Astrocyte of the spinal cord (primary cell): Measurements from ENCODE around the gene FAF1.

Experiments
- DNase-seq: peaks from one replicate; pipeline ENCODE4 v3.0.0; 2011; ENCODE audit warnings: low read depth, low spot score
- H3K4me3 ChIP-seq: 2 replicates; pipeline ENCODE4 v1.5.1; 2011; ENCODE audit warnings: low read depth, mild to moderate bottlenecking, low read length, moderate library complexity
- in situ Hi-C: cut with HindIII; loops from 2 replicates; pipeline ENCODE4 v1.10.0; 2017; ENCODE audit warnings: low sequenced_read_pairs
- TF ChIP-seq, protein P1 (sequence below): IDR thresholded peaks from 2 replicates; pipeline ENCODE4 v1.5.1; 2012; ENCODE audit warnings: low read depth, mild to moderate bottlenecking, low read length, inconsistent platforms

The FAF1 gene

DNA sequence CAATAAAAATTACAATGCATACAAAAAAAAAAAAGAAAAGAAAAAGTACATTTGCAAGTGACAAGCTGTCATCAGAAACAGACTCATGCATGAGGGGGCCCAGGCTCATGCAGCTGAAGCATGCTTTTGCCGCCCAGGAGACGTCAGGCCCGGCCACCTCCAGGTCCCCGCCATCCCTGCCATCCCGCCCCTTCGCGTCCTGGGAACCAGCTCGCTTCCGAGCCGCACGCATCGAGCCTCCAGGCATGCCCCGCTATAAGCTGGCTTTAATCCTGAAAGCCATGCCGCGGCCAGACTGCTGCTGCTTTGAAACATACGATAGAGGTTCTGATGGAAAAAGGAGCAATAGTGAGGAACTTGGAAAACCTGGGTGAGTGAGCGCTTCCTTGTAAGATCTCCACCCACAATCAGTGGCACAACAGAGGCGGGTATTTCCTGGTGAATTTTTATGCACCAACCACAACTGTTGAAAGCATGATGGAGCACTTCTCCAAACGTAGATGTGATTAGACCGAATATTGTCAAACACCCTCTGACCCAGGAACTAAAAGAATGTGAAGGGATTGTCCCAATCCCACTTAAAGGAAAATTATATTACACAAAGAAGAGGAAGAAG is 113.7 kb downstream of the FAF1 start:
- TF ChIP-seq, protein P1, sequence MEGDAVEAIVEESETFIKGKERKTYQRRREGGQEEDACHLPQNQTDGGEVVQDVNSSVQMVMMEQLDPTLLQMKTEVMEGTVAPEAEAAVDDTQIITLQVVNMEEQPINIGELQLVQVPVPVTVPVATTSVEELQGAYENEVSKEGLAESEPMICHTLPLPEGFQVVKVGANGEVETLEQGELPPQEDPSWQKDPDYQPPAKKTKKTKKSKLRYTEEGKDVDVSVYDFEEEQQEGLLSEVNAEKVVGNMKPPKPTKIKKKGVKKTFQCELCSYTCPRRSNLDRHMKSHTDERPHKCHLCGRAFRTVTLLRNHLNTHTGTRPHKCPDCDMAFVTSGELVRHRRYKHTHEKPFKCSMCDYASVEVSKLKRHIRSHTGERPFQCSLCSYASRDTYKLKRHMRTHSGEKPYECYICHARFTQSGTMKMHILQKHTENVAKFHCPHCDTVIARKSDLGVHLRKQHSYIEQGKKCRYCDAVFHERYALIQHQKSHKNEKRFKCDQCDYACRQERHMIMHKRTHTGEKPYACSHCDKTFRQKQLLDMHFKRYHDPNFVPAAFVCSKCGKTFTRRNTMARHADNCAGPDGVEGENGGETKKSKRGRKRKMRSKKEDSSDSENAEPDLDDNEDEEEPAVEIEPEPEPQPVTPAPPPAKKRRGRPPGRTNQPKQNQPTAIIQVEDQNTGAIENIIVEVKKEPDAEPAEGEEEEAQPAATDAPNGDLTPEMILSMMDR = no peak
- in situ Hi-C loops = no loop called here
- no peak overlapping the region for H3K4me3 ChIP-seq
- no peak for DNase-seq

DNA sequence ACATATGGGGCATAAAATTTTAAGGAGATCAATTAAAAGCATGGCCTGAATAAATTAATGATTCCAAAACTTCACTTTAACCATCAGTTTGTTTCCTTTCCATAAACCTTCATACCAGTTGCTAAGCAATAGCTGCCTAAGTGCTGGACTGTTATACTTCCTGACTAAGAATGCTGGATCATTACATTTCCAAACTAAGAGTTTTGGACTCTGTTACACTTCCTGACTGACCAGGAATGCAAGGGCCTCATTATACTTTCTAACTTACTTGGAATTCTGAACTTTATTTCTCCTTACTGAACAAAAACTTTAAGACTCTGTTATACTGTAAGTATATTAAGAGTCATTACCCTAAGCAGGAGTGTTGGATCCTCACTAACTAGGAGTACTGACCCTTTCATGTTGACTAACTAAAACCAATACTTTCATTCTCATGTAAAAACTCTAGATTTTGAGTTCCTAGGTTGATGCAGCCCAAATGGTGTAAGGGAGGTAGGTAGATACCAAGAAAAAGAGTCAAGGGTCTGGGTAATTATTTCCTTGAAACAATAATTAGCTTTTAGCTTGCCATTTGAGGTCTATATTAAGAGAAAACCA is 118.2 kb downstream of the FAF1 start:
- peak; percentile 56 for DNase-seq
- in situ Hi-C loops = no loop called here
- TF ChIP-seq, protein P1 = no peak
- no peak overlapping the region for H3K4me3 ChIP-seq

DNA sequence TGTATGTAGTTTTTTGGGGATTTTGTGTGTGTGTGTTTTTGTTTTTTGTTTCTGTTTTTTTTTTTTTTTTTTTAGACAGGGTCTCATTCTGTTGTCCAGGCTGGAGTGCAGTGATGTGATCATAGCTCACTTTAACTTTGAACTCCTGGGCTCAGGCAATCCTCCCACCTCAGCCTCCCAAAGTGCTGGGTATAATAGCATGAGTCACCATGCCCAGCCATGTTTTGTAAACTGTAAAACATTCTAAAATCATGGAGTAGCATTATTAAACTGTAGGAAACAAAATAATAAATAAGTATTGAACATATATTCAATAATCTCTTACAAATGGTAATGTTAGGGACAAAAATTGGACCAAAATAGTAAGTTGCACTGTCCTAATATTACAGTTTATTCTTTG is 124.0 kb downstream of the FAF1 start:
- TF ChIP-seq, protein P1 = no peak
- DNase-seq = no peak
- in situ Hi-C loops = no loop called here

DNA sequence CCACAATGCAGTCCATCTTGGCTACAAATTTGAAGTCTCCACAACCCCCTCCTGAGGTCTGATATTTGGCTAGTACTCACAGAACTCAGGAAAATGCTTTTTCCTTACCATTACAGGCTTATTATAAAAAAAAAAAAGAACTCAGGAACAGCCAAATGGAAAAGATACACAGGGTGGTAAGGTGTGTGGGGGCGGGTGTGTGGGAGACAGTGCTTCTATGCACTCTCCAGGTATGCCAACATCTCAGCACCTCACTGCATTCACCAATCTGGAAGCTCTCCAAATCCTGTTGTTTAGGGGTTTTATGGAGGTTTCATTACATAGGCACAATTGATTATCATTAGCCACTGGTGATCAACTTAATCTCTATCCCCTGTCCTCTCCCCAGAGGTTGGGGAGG is 126.9 kb downstream of the FAF1 start:
- in situ Hi-C loops = no loop called here
- DNase-seq = no peak

More for the DNA sequence above, 124.0 kb downstream of the FAF1 start:
- no peak overlapping the region for H3K4me3 ChIP-seq

DNA sequence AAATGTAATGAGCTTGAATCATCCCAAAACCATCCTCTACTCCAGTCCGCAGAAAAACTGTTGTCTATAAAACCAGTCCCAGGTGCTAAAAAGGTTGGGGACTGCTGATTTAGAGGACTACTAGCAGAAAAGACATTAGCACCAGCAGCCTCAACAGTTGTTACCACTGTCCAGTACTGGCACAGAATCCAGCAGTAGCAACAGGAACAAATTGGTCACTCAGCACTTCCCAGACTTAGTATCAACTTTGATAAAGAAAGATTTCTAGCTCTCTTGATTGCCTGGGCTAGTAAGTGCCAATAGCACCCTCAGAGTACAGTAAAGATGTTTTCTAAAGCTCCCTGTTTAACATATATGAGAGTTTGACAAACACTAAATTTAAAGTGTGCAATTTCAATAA is 127.9 kb downstream of the FAF1 start:
- no peak for DNase-seq
- no peak overlapping the region for H3K4me3 ChIP-seq
- TF ChIP-seq, protein P1 = no peak
- in situ Hi-C loops = no loop called here

More for the DNA sequence above, 126.9 kb downstream of the FAF1 start:
- H3K4me3 ChIP-seq = no peak overlapping the region
- TF ChIP-seq, protein P1 = no peak

DNA sequence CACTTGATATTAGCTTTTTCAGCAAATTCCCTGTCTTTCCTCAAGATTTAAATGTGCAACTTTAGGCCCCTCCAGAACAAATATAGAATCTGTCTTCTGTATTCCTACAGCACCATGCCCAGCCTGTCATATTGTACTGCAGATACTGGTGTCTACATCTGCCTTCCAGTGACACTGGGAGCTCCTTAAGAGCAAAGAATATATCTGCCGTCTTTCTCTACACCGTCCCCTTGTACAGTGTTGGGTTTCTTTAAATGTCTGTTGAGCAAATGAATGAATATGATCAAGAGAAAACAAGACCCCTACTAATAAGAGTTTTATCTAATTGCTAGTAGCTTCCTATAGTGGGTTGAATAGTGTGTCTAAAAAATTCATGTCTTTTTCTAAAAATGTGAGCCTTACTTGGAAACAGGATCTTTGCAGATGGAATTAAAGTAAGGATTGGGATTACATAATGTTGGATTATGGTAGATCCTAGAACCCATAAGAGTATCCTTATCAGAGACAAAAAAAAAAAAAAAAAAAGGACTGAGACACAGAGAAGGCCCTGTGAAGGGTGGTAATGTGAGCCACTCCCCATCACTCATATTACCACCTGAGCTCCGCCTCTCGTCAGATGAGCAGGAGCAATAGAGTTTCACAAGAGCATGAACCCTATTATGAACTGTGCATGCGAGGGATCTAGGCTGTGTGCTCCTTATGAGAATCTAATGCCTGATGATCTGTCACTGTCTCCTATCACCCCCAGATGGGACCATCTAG is 128.6 kb downstream of the FAF1 start:
- DNase-seq = no peak
- TF ChIP-seq, protein P1 = no peak
- in situ Hi-C loops = no loop called here
- H3K4me3 ChIP-seq = no peak overlapping the region
